ENCODE data around the gene KRT14.

The KRT14 gene

GRCh38 chr17:41548844-41549595 lies 37.7 kb downstream of the KRT14 start:
- H3K9me3 Mint-ChIP-seq = peaks cover 7% of the 10 kb centered on the region

GRCh38 chr17:41547921-41548843 lies 38.5 kb downstream of the KRT14 start:
- Mint-ChIP-seq H3K9me3 (peaks cover 7% of the 10 kb centered on the region), H3K27ac (peak overlapping the region; percentile 94), H3K4me1 (peaks cover 84% of the 10 kb centered on the region), H3K4me3 (peak overlapping the region; percentile 52), H3K36me3 (ENCODE audit: low read depth) (peaks cover 3% of the 10 kb centered on the region), H3K27me3 (ENCODE audit: low read depth, poor library complexity) (no peaks in the 10 kb centered on the region)
- no peak for TF ChIP-seq CTCF (IDR thresholded peaks at IDR 0.05)
- DNase-seq = no peak

More at GRCh38 chr17:41548844-41549595, 37.7 kb downstream of the KRT14 start:
- H3K27ac Mint-ChIP-seq = peak overlapping the region; percentile 99
- H3K4me3 Mint-ChIP-seq = peak overlapping the region; percentile 65
- no peaks in the 10 kb centered on the region for H3K27me3 Mint-ChIP-seq (ENCODE audit: low read depth, poor library complexity)
- peaks cover 3% of the 10 kb centered on the region for H3K36me3 Mint-ChIP-seq (ENCODE audit: low read depth)
- peaks cover 84% of the 10 kb centered on the region for H3K4me1 Mint-ChIP-seq
- peak; percentile 90 for TF ChIP-seq CTCF (IDR thresholded peaks at IDR 0.05)
- peak; percentile 86 for DNase-seq

- H3K4me1 Mint-ChIP-seq = peaks cover 79% of the 10 kb centered on the region
- H3K4me3 Mint-ChIP-seq = no peak overlapping the region
- H3K27ac Mint-ChIP-seq = peak overlapping the region; percentile 64
- H3K9me3 Mint-ChIP-seq = peaks cover 7% of the 10 kb centered on the region
- DNase-seq = peak; percentile 31
- no peak for TF ChIP-seq CTCF (IDR thresholded peaks at IDR 0.05)
- peaks cover 3% of the 10 kb centered on the region for H3K36me3 Mint-ChIP-seq (ENCODE audit: low read depth)
- no peaks in the 10 kb centered on the region for H3K27me3 Mint-ChIP-seq (ENCODE audit: low read depth, poor library complexity)
Measured at GRCh38 chr17:41547378-41547841, 39.3 kb downstream of the KRT14 start.

- H3K27ac Mint-ChIP-seq = peak overlapping the region; percentile 64
- TF ChIP-seq CTCF (IDR thresholded peaks at IDR 0.05) = no peak
- peaks cover 3% of the 10 kb centered on the region for H3K36me3 Mint-ChIP-seq (ENCODE audit: low read depth)
- DNase-seq = no peak
- H3K27me3 Mint-ChIP-seq (ENCODE audit: low read depth, poor library complexity) = no peaks in the 10 kb centered on the region
- peaks cover 78% of the 10 kb centered on the region for H3K4me1 Mint-ChIP-seq
- peaks cover 7% of the 10 kb centered on the region for H3K9me3 Mint-ChIP-seq
- no peak overlapping the region for H3K4me3 Mint-ChIP-seq
Measured at GRCh38 chr17:41546819-41547218, 39.9 kb downstream of the KRT14 start.

GRCh38 chr17:41545829-41546410 lies 40.8 kb downstream of the KRT14 start:
- no peak for DNase-seq
- Mint-ChIP-seq H3K27me3 (ENCODE audit: low read depth, poor library complexity) (no peaks in the 10 kb centered on the region), H3K9me3 (peaks cover 7% of the 10 kb centered on the region), H3K36me3 (ENCODE audit: low read depth) (peaks cover 3% of the 10 kb centered on the region), H3K4me3 (no peak overlapping the region), H3K27ac (no peak overlapping the region), H3K4me1 (peaks cover 77% of the 10 kb centered on the region)
- TF ChIP-seq CTCF (IDR thresholded peaks at IDR 0.05) = no peak
